Neuronal stem cell (in vitro differentiated cells): Measurements from ENCODE around the gene SH3GL1.

Experiments
- DNase-seq: peaks from one replicate; pipeline ENCODE4 v3.0.0-alpha.2; 2013; ENCODE audit warnings: low spot score
- H2AFZ ChIP-seq: one replicate; pipeline ENCODE4 v1.6.1; 2013; ENCODE audit warnings: mild to moderate bottlenecking, low read length, inconsistent platforms
- H2AK5ac ChIP-seq: 2 replicates; pipeline ENCODE4 v1.6.1; 2013; ENCODE audit warnings: low read depth, mild to moderate bottlenecking, inconsistent platforms, low read length, moderate library complexity, mixed read lengths
- H2BK120ac ChIP-seq: 2 replicates; pipeline ENCODE4 v1.6.1; 2013; ENCODE audit warnings: low read depth, mild to moderate bottlenecking, inconsistent platforms, low read length, moderate library complexity, mixed read lengths
- H2BK12ac ChIP-seq: one replicate; pipeline ENCODE4 v1.6.1; 2013; ENCODE audit warnings: low read length, inconsistent platforms
- H2BK15ac ChIP-seq: 2 replicates; pipeline ENCODE4 v1.6.1; 2013; ENCODE audit warnings: mild to moderate bottlenecking, low read length, inconsistent platforms, mixed read lengths
- H2BK5ac ChIP-seq: one replicate; pipeline ENCODE4 v1.6.1; 2013; ENCODE audit warnings: inconsistent platforms, mild to moderate bottlenecking, low read length, moderate library complexity
- H3K14ac ChIP-seq: one replicate; pipeline ENCODE4 v1.6.1; 2013; ENCODE audit warnings: low read length, inconsistent platforms
- H3K18ac ChIP-seq: 2 replicates; pipeline ENCODE4 v1.6.1; 2013; ENCODE audit warnings: low read length, inconsistent platforms
- H3K23ac ChIP-seq: 2 replicates; pipeline ENCODE4 v1.6.1; 2013; ENCODE audit warnings: low read depth, mild to moderate bottlenecking, mixed read lengths, low read length, inconsistent platforms; ENCODE audit not compliant: poor library complexity
- H3K27ac ChIP-seq: replicated peaks from 3 replicates; pipeline ENCODE4 v1.5.1; 2013; ENCODE audit warnings: low read length, inconsistent platforms
- H3K27me3 ChIP-seq, 3 experiments: 2 replicates each; pipeline ENCODE4 v1.6.1; 2013; ENCODE audit warnings: low read length in 3 of 3, mild to moderate bottlenecking in 2 of 3, inconsistent platforms in 1 of 3, low read depth in 1 of 3, mixed read lengths in 1 of 3, moderate library complexity in 1 of 3; ENCODE audit not compliant: control insufficient read depth in 3 of 3, insufficient read depth in 3 of 3
- H3K36me3 ChIP-seq, 2 donors: replicated peaks in 1 of 2; 2 replicates each; pipeline ENCODE4 v1.6.1; 2013; ENCODE audit warnings: low read length in 2 of 2; ENCODE audit not compliant: control insufficient read depth in 2 of 2, insufficient read depth in 2 of 2
- H3K4ac ChIP-seq: 2 replicates; pipeline ENCODE4 v1.6.1; 2013; ENCODE audit warnings: inconsistent platforms, mild to moderate bottlenecking, low read length, moderate library complexity
- H3K4me1 ChIP-seq, 2 donors: 1 replicate in 1 of 2; 2 replicates in 1 of 2; pipeline ENCODE4 v1.6.1; 2013; ENCODE audit warnings: low read length in 2 of 2, low read depth in 1 of 2; ENCODE audit not compliant: control insufficient read depth in 2 of 2, insufficient read depth in 1 of 2
- H3K4me2 ChIP-seq: one replicate; pipeline ENCODE4 v1.6.1; 2013; ENCODE audit warnings: mild to moderate bottlenecking, low read length, inconsistent platforms; ENCODE audit not compliant: insufficient read depth, poor library complexity, severe bottlenecking
- H3K4me3 ChIP-seq, 2 donors: 2 replicates each; pipeline ENCODE4 v1.5.1; 2013; ENCODE audit warnings: low read length in 2 of 2, mild to moderate bottlenecking in 2 of 2, inconsistent platforms in 1 of 2, moderate library complexity in 1 of 2
- H3K79me1 ChIP-seq: one replicate; pipeline ENCODE4 v1.6.1; 2013; ENCODE audit warnings: low read depth, mild to moderate bottlenecking, inconsistent platforms, low read length, moderate library complexity
- H3K9ac ChIP-seq: one replicate; pipeline ENCODE4 v1.6.1; 2013; ENCODE audit warnings: mild to moderate bottlenecking, low read depth, low read length, inconsistent platforms; ENCODE audit not compliant: poor library complexity
- H3K9me3 ChIP-seq, 2 donors: replicated peaks in 1 of 2; 2 replicates each; pipeline versions ENCODE3 to v1.6.1; 2013; ENCODE audit warnings: low read length in 2 of 2, mild to moderate bottlenecking in 2 of 2, inconsistent platforms in 1 of 2, low read depth in 1 of 2, mixed read lengths in 1 of 2, moderate library complexity in 1 of 2; ENCODE audit not compliant: control insufficient read depth in 2 of 2, insufficient read depth in 1 of 2
- H4K8ac ChIP-seq: one replicate; pipeline ENCODE4 v1.6.1; 2013; ENCODE audit warnings: low read depth, mild to moderate bottlenecking, inconsistent platforms, low read length, moderate library complexity
- H4K91ac ChIP-seq: one replicate; pipeline ENCODE4 v1.6.1; 2013; ENCODE audit warnings: low read length, low read depth, mild to moderate bottlenecking, inconsistent platforms; ENCODE audit not compliant: poor library complexity
- WGBS, 2 donors: extraction: QIAGEN DNeasy Blood & Tissue Kit; methylation state at CpG; one replicate each; pipeline ENCODE4 v1.1.7; 2013; ENCODE audit warnings: missing lambda C conversion rate in 2 of 2, mixed read lengths in 1 of 2; ENCODE audit not compliant: insufficient read length in 2 of 2, insufficient replicate concordance in 1 of 2; ENCODE audit errors: extremely low coverage in 2 of 2; 5-methylcytosine and 5-hydroxymethylcytosine counted together

The SH3GL1 gene

DNA sequence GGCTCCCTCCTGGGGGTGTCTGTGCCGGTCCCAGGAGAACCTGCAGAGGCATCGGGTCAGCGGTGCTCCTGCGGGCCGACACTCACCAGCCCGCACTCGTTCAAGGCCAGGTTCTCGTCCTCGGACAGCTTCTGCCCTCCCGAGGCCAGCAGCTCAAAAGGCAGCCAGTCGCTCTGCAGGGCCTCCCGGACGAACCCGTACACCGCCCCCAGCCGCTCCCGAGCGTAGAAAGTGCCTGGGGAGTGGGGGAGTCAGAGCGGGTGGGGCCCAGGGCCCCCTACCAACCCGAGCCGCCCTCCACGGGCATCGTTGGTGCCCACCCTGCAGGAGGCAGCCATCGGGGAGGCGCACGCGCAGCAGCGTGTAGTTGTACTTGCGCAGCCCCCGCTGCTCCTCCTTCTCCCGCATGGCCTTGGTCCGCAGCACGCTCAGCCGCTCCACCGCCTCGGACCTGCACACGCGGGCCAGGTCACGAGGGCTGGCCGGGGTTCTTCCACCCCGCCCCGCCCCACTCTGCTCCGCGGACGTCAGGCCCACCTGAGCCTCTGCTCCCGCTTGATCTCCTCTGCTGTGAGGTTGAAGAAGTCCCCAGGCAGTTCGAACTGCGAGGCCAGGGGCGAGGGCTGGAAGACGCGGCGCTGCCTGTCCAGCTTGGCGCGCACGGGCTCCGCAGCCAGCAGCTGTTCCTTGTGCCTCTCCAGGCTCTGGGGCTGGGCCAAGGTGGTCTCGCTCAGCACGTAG lies 45.8 kb upstream of the SH3GL1 start:
- Histone ChIP-seq H3K27ac (no peak overlapping the region), H3K14ac (no peak overlapping the region), H2BK15ac (no peak overlapping the region), H2AFZ (no peak overlapping the region), H3K4me2 (no peak overlapping the region), H3K18ac (no peak overlapping the region), H3K4me1 (peaks cover 0 to 2% of the 10 kb centered on the region in 2 donors), H3K9ac (no peak overlapping the region), H3K36me3 (peaks cover 49 to 91% of the 10 kb centered on the region in 2 donors), H2AK5ac (no peak overlapping the region), H3K4ac (no peak overlapping the region), H2BK120ac (no peak overlapping the region), H3K27me3 (no peaks in the 10 kb centered on the region), H3K9me3 (peaks cover 0 to 1% of the 10 kb centered on the region in 2 donors), H3K23ac (peak overlapping the region; percentile 43), H2BK5ac (no peak overlapping the region), H3K79me1 (peaks cover 9% of the 10 kb centered on the region), H3K4me3 (no peak overlapping the region), H4K91ac (no peak overlapping the region), H4K8ac (no peak overlapping the region), H2BK12ac (no peak overlapping the region)
- WGBS, 2 donors = no CpG with 5 or more reads among the region's 58 CpGs
- no peak for DNase-seq

DNA sequence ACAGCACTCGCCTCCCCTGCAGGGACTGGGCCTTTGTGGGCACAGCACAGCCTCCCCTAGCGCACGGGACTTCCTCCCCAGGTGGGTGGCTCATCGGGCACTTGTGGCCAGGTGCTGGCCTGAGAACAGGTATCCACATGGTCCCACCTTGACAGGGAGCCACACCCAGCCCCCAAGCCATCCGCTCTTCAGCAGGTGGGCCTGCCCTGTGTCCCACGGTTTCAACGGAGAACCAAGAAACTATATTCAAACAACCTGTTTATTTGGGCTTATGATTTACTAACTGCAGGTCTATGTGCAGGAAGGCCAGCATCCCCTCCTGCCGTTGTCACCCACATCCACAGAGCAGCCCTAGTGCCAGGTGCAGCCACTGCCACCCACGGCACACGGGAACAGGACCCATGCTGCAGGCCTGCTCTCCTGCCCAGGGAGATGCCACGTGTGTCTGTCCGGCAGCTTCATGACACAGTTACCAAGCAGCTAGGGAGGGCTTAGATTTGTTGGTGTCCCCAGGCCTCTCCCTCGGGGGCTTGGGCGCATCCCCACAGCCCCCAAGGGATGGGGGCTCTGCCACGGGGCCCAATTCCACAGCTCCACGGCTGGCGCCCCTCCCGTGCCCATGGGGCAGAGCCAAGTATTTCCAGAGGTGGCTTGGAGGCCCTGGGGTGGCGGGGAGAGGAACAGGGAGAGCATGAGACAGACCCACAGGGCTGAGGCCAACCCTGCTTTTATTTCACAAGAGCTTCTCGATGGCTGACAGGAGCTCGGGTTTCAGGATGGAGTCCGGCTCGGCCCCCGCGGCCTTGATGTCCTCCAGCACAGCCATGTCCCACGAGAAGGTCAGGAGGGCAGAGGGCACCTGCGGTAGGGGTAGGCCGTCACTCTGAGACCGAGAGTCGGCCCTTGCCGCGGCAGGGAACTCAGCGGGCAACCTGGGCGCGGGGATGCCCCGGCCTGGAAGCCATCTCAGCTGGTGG lies 44.7 kb upstream of the SH3GL1 start:
- WGBS, 2 donors = no CpG with 5 or more reads among the region's 36 CpGs

DNA sequence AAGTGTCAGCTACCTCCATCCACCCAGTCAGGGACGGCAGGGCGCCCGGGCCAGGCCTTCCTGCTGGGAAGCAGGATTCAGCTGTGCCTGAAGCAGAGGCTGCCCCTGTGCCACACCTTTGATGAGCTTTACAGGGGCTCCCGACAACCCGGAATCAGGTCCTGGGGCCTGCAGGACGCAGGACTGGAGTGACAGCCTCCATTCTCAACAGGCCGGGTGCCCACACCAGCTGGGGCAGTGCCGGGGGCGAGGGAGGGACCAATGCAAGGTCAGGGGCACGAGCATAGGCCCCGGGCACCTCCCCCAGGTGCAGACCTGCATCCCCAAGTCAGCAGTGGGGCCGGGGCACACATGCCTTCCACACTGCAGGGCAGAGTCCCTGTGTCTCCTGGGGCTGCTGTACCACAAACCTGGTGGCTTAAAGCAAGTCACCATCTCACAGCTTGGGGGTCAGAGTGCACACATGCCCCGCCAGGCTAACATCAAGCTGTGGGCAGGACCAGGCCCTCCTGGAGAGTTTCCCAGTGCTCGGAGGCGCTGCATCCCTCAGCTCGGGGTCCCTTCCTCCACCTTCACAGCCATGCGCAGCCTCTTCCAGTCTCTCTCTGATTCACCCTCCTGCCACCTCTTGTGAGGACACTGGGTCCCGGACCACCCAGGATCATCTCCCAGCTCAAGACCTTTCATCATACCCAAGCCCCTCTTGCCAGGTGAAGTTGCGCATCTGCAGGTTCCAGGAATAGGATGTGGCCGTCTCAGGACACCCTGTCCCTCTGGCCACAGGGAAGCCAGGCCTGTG lies 43.8 kb upstream of the SH3GL1 start:
- Histone ChIP-seq H3K9me3 (peaks cover 0 to 1% of the 10 kb centered on the region in 2 donors), H3K9ac (peak overlapping the region; percentile 4), H3K27me3 (no peaks in the 10 kb centered on the region), H3K4me3 (peak overlapping the region in 1 of 2 donors; percentile 25), H3K4me2 (no peak overlapping the region), H2BK5ac (peak overlapping the region; percentile 5), H2AFZ (no peak overlapping the region), H3K18ac (no peak overlapping the region), H4K91ac (no peak overlapping the region), H3K79me1 (peaks cover 10% of the 10 kb centered on the region), H2BK120ac (no peak overlapping the region), H3K4ac (no peak overlapping the region), H3K36me3 (peaks cover 59 to 97% of the 10 kb centered on the region in 2 donors), H3K27ac (no peak overlapping the region), H2BK15ac (peak overlapping the region; percentile 49), H3K4me1 (peaks cover 0 to 2% of the 10 kb centered on the region in 2 donors), H2BK12ac (no peak overlapping the region), H3K14ac (no peak overlapping the region), H2AK5ac (no peak overlapping the region), H4K8ac (no peak overlapping the region), H3K23ac (no peak overlapping the region)
- DNase-seq = no peak
- WGBS, 2 donors = no CpG with 5 or more reads among the region's 20 CpGs

More for the DNA sequence above, 44.7 kb upstream of the SH3GL1 start:
- Histone ChIP-seq H3K36me3 (peaks cover 55 to 95% of the 10 kb centered on the region in 2 donors), H4K8ac (peak overlapping the region; percentile 65), H3K27me3 (no peaks in the 10 kb centered on the region), H3K4me3 (no peak overlapping the region), H2BK5ac (peak overlapping the region; percentile 5), H2BK15ac (no peak overlapping the region), H3K9me3 (peaks cover 0 to 1% of the 10 kb centered on the region in 2 donors), H3K79me1 (peaks cover 9% of the 10 kb centered on the region), H2AFZ (no peak overlapping the region), H3K4me2 (no peak overlapping the region), H3K14ac (no peak overlapping the region), H2BK12ac (no peak overlapping the region), H3K27ac (no peak overlapping the region), H3K9ac (no peak overlapping the region), H3K23ac (peak overlapping the region; percentile 31), H4K91ac (no peak overlapping the region), H3K4ac (no peak overlapping the region), H2AK5ac (no peak overlapping the region), H3K18ac (no peak overlapping the region), H3K4me1 (peaks cover 0 to 2% of the 10 kb centered on the region in 2 donors), H2BK120ac (no peak overlapping the region)
- no peak for DNase-seq
